ENCODE data around the gene TNIK.

TNIK gene

DNA sequence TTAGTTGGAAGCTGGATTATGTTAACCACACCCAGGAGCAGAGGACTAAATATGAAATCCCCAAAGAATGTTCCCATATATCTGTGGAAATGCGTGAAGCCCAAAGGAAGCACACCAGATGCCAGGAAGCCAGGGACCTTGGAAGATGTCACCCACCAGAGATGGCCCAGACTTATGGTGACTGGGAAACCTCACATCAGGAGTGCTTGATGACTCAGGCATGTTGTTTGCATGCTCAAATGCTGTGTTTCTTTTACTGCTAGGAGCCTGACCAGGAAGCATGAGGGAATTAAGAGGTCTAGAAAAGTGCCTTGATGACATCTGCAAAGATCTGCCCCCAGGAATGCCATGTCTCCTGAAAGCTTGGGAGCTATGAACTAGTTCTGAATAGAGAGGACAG is 324.7 kb downstream of the TNIK start:
- Histone ChIP-seq H4K20me1 (ENCODE audit: insufficient read depth, low read length, poor library complexity, severe bottlenecking) (no peaks in the 10 kb centered on the region), H3K9ac (ENCODE audit: low read depth, low read length, poor library complexity, severe bottlenecking) (no peak overlapping the region), H3K27me3 (ENCODE audit: insufficient read depth, low read length, poor library complexity, severe bottlenecking) (no peaks in the 10 kb centered on the region), H3F3A (ENCODE audit: low read depth) (no peaks in the 10 kb centered on the region), H3K9me3 (ENCODE audit: insufficient read depth, low read depth, low read length) (no peaks in the 10 kb centered on the region), H2AFZ (ENCODE audit: low read length) (no peak overlapping the region), H3K4me3 (ENCODE audit: low read length, poor library complexity, severe bottlenecking) (no peak overlapping the region), H3K4me2 (ENCODE audit: low read depth, low read length, poor library complexity, severe bottlenecking) (no peak overlapping the region), H3K9me2 (replicated peaks; ENCODE audit: low read depth, low read length) (no peaks in the 10 kb centered on the region), H3K36me3 (ENCODE audit: insufficient read depth, low read length) (peaks cover 48% of the 10 kb centered on the region), H3K4me1 (ENCODE audit: insufficient read depth, low read length, poor library complexity, severe bottlenecking) (no peaks in the 10 kb centered on the region), H3K79me2 (ENCODE audit: insufficient read depth, low read length) (no peaks in the 10 kb centered on the region)
- no peak for TF ChIP-seq EZH2phosphoT487 (IDR thresholded peaks at IDR 0.05; ENCODE audit: borderline replicate concordance)
- no peak for TF ChIP-seq CTCF (conservative IDR thresholded peaks at IDR 0.05; ENCODE audit: low read length)

GRCh38 chr3:171133796-171134569 is 326.2 kb downstream of the TNIK start:
- Histone ChIP-seq H3K27me3 (ENCODE audit: insufficient read depth, low read length, poor library complexity, severe bottlenecking) (no peaks in the 10 kb centered on the region), H3K36me3 (ENCODE audit: insufficient read depth, low read length) (peaks cover 36% of the 10 kb centered on the region), H4K20me1 (ENCODE audit: insufficient read depth, low read length, poor library complexity, severe bottlenecking) (no peaks in the 10 kb centered on the region), H3K4me2 (ENCODE audit: low read depth, low read length, poor library complexity, severe bottlenecking) (no peak overlapping the region), H3K9me2 (replicated peaks; ENCODE audit: low read depth, low read length) (no peaks in the 10 kb centered on the region), H2AFZ (ENCODE audit: low read length) (no peak overlapping the region), H3K79me2 (ENCODE audit: insufficient read depth, low read length) (no peaks in the 10 kb centered on the region), H3K4me1 (ENCODE audit: insufficient read depth, low read length, poor library complexity, severe bottlenecking) (no peaks in the 10 kb centered on the region), H3F3A (ENCODE audit: low read depth) (no peaks in the 10 kb centered on the region), H3K4me3 (ENCODE audit: low read length, poor library complexity, severe bottlenecking) (no peak overlapping the region), H3K9ac (ENCODE audit: low read depth, low read length, poor library complexity, severe bottlenecking) (no peak overlapping the region), H3K9me3 (ENCODE audit: insufficient read depth, low read depth, low read length) (no peaks in the 10 kb centered on the region)
- no peak for TF ChIP-seq CTCF (conservative IDR thresholded peaks at IDR 0.05; ENCODE audit: low read length)
- no peak for TF ChIP-seq EZH2phosphoT487 (IDR thresholded peaks at IDR 0.05; ENCODE audit: borderline replicate concordance)

GRCh38 chr3:171133337-171133736 is 326.9 kb downstream of the TNIK start:
- Histone ChIP-seq H3K4me3 (ENCODE audit: low read length, poor library complexity, severe bottlenecking) (no peak overlapping the region), H3K27me3 (ENCODE audit: insufficient read depth, low read length, poor library complexity, severe bottlenecking) (no peaks in the 10 kb centered on the region), H3K9me2 (replicated peaks; ENCODE audit: low read depth, low read length) (no peaks in the 10 kb centered on the region), H3F3A (ENCODE audit: low read depth) (no peaks in the 10 kb centered on the region), H4K20me1 (ENCODE audit: insufficient read depth, low read length, poor library complexity, severe bottlenecking) (no peaks in the 10 kb centered on the region), H3K9ac (ENCODE audit: low read depth, low read length, poor library complexity, severe bottlenecking) (no peak overlapping the region), H3K9me3 (ENCODE audit: insufficient read depth, low read depth, low read length) (no peaks in the 10 kb centered on the region), H3K36me3 (ENCODE audit: insufficient read depth, low read length) (peaks cover 43% of the 10 kb centered on the region), H2AFZ (ENCODE audit: low read length) (no peak overlapping the region), H3K79me2 (ENCODE audit: insufficient read depth, low read length) (no peaks in the 10 kb centered on the region), H3K4me1 (ENCODE audit: insufficient read depth, low read length, poor library complexity, severe bottlenecking) (no peaks in the 10 kb centered on the region), H3K4me2 (ENCODE audit: low read depth, low read length, poor library complexity, severe bottlenecking) (no peak overlapping the region)
- TF ChIP-seq EZH2phosphoT487 (IDR thresholded peaks at IDR 0.05; ENCODE audit: borderline replicate concordance) (no peak), CTCF (conservative IDR thresholded peaks at IDR 0.05; ENCODE audit: low read length) (no peak)

Measured in Loucy (cell line).